Naive B cell (primary cell): Measurements from ENCODE around the gene GPR141. TPM values are rescaled to one million over a fixed set of nuclear protein-coding genes. Genes with fewer than 3 reads are reported as not detected.
"Not testable (repeated sequence)": the region's sequence is repeated elsewhere in the genome, so short reads cannot be mapped to it uniquely, and the experiment has no call there.

Experiments used
- ATAC-seq, 2 donors: fragments of 150-1000 bp; cut with Tn5 transposase; 2 replicates each; pipeline ENCODE4 v1.10.0; 2021; ENCODE audit warnings: low read depth in 2 of 2, mild to moderate bottlenecking in 2 of 2, moderate library complexity in 2 of 2
- DNase-seq: peaks from one replicate; pipeline ENCODE4 v3.0.0; 2022
- H3K27ac Mint-ChIP-seq, 6 donors: one replicate each; pipeline ENCODE4 v1.8.0; 2020 to 2022; ENCODE audit warnings: mild to moderate bottlenecking in 6 of 6, mixed read lengths in 6 of 6, moderate library complexity in 5 of 6, inconsistent platforms in 2 of 6
- H3K27me3 Mint-ChIP-seq, 3 donors: one replicate each; pipeline ENCODE4 v1.8.0; 2021 to 2022; ENCODE audit warnings: mixed read lengths in 3 of 3, mild to moderate bottlenecking in 1 of 3
- H3K36me3 Mint-ChIP-seq, 2 donors: one replicate each; pipeline ENCODE4 v1.8.0; 2020 to 2022; ENCODE audit warnings: mixed read lengths in 2 of 2, inconsistent platforms in 1 of 2, mild to moderate bottlenecking in 1 of 2
- H3K4me1 Mint-ChIP-seq, 3 donors: one replicate each; pipeline ENCODE4 v1.8.0; 2020 to 2022; ENCODE audit warnings: mixed read lengths in 3 of 3, inconsistent platforms in 1 of 3, mild to moderate bottlenecking in 1 of 3, moderate library complexity in 1 of 3
- H3K4me3 Mint-ChIP-seq, 8 donors: one replicate each; pipeline ENCODE4 v1.8.0; 2020 to 2022; ENCODE audit warnings: mild to moderate bottlenecking in 8 of 8, mixed read lengths in 8 of 8, moderate library complexity in 8 of 8, inconsistent platforms in 2 of 8
- H3K9me3 Mint-ChIP-seq, 7 donors: one replicate each; pipeline ENCODE4 v1.8.0; 2020 to 2022; ENCODE audit warnings: mixed read lengths in 7 of 7, mild to moderate bottlenecking in 5 of 7, inconsistent platforms in 2 of 7, moderate library complexity in 1 of 7
- polyA plus RNA-seq, 6 donors: library from polyadenylated mRNA; unstranded; fragments of 300-500 nt; fragmentation: Illumina TruSeq; gene quantifications; one replicate each; pipeline ENCODE4 v1.2.3, GENCODE V29; 2021; ENCODE audit warnings: low read depth in 6 of 6

The GPR141 gene
- polyA plus RNA-seq, 6 donors from 2014 or later, result 0.35 TPM; not detected in 5

DNA sequence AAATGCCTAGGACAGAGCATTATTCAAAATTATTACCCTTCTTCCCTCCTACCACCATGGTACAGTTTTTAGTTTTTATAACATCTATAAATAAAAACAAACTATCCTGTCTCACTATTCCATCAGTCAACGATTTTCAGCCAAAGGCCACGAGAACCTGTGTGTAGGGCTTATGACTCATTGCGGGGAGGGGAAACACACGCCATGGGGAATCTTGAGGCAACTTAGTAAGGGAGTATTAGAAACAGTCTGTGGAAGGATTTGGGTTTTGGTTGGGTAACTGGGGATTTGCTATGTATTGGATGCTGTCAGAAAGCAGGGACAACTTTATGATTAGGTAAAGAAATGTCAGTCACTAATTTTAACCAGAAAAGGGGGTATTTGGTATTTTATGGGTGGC, 14.7 kb downstream of the GPR141 start:
- H3K9me3 Mint-ChIP-seq, result peaks cover 0 to 4% (median under 1%) of the 10 kb centered on the region in 7 donors
- H3K27me3 Mint-ChIP-seq, result peaks cover 44 to 66% (median 52%) of the 10 kb centered on the region in 3 donors
- H3K27ac Mint-ChIP-seq, result no peak overlapping the region
- no peaks in the 10 kb centered on the region for H3K4me1 Mint-ChIP-seq
- no peak overlapping the region for H3K4me3 Mint-ChIP-seq
- no peak for DNase-seq
- H3K36me3 Mint-ChIP-seq, result peaks cover 0 to 7% of the 10 kb centered on the region in 2 donors
- no peak for ATAC-seq

DNA sequence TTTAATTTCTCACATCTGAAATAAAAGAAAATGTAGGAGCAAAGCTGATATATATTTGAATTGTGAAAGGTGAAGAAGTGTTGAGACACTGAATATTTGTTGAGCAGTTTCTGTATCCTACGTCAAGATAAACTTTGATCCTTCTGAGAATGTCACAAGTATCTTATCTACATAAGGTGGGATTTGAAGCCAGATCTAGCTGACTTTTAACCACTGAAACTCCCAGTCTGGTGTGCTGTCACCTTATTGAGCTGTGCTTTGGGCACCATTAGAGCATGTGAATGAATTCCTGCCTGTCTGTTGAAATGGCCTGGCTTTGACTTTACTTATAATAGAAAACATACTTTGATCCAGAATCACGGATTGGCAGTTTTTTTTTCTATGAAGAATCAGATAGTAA, 15.2 kb downstream of the GPR141 start:
- Mint-ChIP-seq H3K36me3 (peaks cover 0 to 6% of the 10 kb centered on the region in 2 donors), H3K9me3 (peaks cover 0 to 4% (median 0%) of the 10 kb centered on the region in 7 donors), H3K4me1 (no peaks in the 10 kb centered on the region), H3K27ac (no peak overlapping the region), H3K27me3 (peaks cover 41 to 64% (median 46%) of the 10 kb centered on the region in 3 donors), H3K4me3 (no peak overlapping the region)
- DNase-seq (no peak), ATAC-seq (no peak)

DNA sequence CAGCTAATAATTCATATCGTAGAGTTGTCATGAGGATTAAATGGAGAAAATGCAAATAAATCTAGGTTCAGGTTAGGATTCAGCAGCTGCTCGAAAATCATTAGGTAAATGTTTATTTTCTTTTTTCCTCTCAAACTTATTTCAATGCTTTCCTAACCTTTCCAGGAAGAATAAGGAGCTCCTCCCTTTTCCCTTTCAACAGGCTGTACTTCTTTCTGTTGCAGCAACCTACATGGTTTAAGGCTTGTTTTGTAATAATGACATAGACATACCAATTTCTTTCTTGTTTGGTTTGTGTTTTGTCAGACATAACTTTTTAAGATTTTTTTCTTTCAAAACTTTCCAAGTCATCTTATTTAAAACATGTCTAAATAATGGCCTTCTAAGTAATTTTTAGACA, 18.2 kb downstream of the GPR141 start:
- Mint-ChIP-seq H3K27ac (no peak overlapping the region), H3K4me1 (no peaks in the 10 kb centered on the region), H3K4me3 (no peak overlapping the region), H3K9me3 (peaks cover 0 to 2% (median 0%) of the 10 kb centered on the region in 7 donors), H3K27me3 (peaks cover 29 to 57% (median 35%) of the 10 kb centered on the region in 3 donors), H3K36me3 (no peaks in the 10 kb centered on the region)
- DNase-seq, result no peak
- no peak for ATAC-seq

DNA sequence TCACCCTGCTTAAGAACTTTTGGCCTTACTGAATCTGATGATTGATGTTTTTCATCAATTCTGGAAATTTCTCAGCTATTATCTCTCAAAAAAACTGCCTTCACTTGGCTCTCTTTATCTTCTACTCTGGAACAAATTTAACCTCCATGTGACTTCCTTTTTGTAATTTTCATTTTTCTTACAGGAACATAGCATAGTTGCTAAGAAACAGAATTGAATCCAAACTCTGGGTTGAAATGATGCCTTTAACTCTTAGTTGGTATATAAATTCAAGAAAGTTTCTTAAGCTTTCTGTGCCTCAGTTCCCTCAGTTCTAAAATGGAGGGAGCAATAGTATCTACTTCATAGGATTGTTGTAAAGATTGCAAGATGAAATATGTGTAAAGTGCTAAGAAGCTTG, 19.8 kb downstream of the GPR141 start:
- H3K36me3 Mint-ChIP-seq, result no peaks in the 10 kb centered on the region
- H3K4me1 Mint-ChIP-seq, result no peaks in the 10 kb centered on the region
- H3K27me3 Mint-ChIP-seq, result peaks cover 25 to 45% (median 32%) of the 10 kb centered on the region in 3 donors
- H3K9me3 Mint-ChIP-seq, result peaks cover 0 to 2% (median 0%) of the 10 kb centered on the region in 7 donors
- no peak overlapping the region for H3K27ac Mint-ChIP-seq
- ATAC-seq (no peak), DNase-seq (no peak)
- no peak overlapping the region for H3K4me3 Mint-ChIP-seq

DNA sequence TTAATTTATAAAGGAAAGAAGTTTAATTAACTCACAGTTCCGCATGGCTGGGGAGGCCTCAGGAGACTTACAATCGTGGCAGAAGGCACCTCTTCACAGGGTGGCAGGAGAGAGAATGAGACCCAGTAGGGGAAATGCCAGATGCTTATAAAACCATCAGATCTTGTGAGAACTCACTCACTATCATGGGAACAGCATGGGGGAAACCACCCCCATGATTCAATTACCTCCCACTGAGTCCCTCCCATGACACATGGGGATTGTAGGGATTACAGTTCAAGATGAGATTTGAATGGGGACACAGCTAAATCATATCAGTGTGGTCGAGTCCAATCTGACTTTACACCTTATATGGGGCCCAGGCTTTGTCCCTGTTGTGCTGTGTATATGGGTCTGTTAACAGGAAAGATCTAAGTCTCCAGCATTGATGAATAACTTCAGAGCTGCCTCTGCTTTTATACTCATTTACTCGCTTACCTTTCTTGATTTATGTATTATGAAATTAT, 20.8 kb downstream of the GPR141 start:
- H3K27me3 Mint-ChIP-seq, result peaks cover 24 to 38% (median 27%) of the 10 kb centered on the region in 3 donors
- not testable (repeated sequence) for H3K4me1 Mint-ChIP-seq, H3K27ac Mint-ChIP-seq, H3K9me3 Mint-ChIP-seq, ATAC-seq, H3K4me3 Mint-ChIP-seq, H3K36me3 Mint-ChIP-seq, DNase-seq

DNA sequence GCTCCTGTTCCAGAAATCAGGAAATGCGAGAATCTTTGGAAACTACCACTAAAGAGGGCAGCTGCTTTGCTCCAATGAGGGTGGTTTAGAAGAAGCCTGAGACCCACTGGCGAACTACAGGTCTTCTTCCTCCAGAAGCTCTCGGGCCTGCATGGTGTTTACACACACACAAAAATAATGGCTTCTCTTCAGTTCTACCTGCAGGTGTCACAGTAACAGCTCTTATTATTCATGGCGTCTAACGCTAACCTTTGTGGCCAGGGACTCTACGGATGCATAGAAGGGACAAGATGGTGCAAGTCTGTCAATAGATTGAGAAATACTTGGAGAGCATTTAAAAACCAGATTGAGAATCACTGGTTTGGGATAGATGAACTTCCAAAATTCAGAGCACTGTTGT, 22.4 kb downstream of the GPR141 start:
- Mint-ChIP-seq H3K4me3 (no peak overlapping the region), H3K27me3 (peaks cover 30 to 38% (median 34%) of the 10 kb centered on the region in 3 donors), H3K9me3 (peaks cover 0 to 2% (median 0%) of the 10 kb centered on the region in 7 donors), H3K27ac (no peak overlapping the region), H3K4me1 (no peaks in the 10 kb centered on the region), H3K36me3 (no peaks in the 10 kb centered on the region)
- ATAC-seq, result no peak
- no peak for DNase-seq

DNA sequence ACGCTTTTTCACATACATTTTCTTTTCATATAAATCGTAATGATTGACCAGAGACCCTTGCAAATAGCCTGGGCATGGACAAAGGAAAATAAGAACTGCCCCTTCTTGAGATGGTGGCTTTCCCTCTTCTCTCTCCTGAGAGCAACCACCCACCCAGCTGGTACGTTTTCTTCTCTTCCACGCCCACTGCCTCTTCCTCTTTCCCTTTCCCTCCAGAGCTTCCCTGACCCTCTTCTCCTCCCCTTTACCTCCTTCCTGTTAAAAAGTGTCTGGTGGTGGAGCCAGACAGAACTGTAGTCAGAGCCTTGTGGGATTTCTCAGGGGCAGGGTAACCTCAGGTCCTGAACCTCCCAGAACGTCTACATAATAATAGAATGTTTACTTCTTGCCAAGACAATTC, 23.2 kb downstream of the GPR141 start:
- Mint-ChIP-seq H3K36me3 (no peaks in the 10 kb centered on the region), H3K27me3 (peaks cover 38 to 41% (median 39%) of the 10 kb centered on the region in 3 donors), H3K9me3 (peaks cover 0 to 2% (median 0%) of the 10 kb centered on the region in 7 donors), H3K4me3 (no peak overlapping the region), H3K4me1 (no peaks in the 10 kb centered on the region), H3K27ac (no peak overlapping the region)
- ATAC-seq (no peak), DNase-seq (no peak)

DNA sequence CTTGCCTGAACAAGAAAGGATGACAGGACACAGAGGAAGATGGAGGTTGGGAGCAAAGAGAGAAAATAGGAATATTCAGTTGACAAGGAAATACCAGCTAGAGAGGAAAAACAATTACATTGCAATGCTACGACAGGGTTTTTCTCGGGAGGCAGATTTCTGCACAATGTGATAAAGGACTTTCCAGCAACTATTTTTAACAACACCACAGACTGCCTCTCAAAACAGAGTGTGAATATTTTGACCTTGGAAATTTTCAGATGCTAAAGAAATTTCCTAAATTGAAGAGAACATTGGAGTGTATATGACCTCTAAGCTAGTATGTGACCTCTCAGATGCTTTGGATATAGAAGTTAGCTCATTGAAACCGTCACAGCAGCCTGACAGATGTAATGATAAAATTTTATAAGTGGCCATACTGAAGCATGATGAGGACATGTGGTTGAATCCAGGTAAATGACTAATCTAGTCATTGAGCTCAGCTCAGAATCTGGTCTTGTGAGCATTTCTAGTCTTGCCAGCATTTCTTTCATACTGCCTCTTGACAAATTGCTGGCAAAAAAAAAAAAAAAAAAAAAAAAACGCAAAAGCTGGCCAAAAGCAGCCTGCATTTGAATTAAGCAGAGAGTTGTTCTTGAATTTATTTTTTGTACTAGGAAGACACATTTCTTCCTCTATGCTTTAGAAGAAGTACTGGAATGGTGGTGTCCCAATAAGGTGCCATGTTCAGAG, 24.4 kb downstream of the GPR141 start:
- Mint-ChIP-seq H3K4me3 (no peak overlapping the region), H3K9me3 (peaks cover 0 to 2% (median 0%) of the 10 kb centered on the region in 7 donors), H3K4me1 (no peaks in the 10 kb centered on the region), H3K27ac (no peak overlapping the region), H3K36me3 (no peaks in the 10 kb centered on the region), H3K27me3 (peaks cover 40 to 49% (median 46%) of the 10 kb centered on the region in 3 donors)
- DNase-seq (no peak), ATAC-seq (no peak)

DNA sequence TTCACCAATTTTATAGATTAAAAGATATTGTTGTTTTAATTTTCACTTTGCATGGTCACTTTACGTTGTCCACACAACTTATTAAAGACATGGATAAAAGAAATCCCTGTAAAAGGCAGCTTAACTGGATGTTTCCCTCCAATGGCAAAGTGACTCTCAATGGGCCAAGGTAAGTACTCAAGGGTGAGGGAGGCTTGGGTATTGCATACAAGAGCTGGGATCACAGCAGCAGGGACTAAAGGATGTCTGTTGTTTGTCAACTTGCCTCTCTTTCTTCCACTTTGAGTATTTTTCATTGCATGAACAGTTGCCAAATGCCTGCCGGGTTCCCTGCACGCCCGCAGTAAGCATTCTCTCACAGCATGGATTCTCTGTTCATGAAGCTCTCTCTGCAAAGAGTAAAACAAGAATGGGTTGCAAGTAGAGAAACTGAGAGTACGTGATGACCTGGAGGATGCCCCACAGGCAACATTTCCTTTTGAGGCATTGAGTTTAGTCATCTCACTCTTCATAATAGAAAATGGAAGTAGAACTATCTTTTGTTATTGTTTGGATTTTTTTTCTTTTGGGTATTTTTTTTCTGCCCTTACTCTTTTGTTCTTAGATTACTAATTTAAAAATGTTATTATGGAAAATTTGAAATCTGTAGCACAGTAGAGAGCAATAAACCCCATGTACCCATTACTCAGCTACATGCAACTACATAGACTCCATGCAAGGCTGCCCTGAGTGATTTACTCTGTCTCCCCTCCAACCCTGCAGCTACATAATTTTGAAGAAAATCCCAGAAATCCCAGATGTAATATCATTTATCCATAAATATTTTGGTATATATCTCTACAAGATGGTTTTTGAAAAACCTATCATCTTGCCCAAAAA, 26.3 kb downstream of the GPR141 start:
- Mint-ChIP-seq H3K4me1 (no peaks in the 10 kb centered on the region), H3K27ac (no peak overlapping the region), H3K27me3 (peaks cover 27 to 52% (median 52%) of the 10 kb centered on the region in 3 donors), H3K4me3 (no peak overlapping the region), H3K9me3 (no peaks in the 10 kb centered on the region), H3K36me3 (no peaks in the 10 kb centered on the region)
- DNase-seq (no peak), ATAC-seq (no peak)

DNA sequence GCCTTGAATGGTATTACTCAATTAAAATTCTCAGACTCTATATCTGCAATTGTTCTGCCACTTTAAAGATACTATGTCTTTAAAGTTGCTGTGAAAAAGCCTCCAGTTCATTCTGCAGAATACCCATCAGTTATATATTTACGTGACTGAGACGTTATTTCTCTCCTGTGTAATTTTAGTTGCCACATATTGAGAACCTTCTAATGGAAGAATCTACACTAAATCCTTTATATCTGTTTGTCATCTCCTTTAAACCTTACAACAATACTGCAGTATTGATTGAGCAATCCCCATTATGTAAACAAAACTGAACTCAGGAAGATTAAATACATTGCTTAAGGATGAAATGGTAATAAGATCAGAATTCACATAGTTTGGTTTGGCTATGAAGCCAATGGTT, 30.0 kb downstream of the GPR141 start:
- H3K27ac Mint-ChIP-seq, result no peak overlapping the region

DNA sequence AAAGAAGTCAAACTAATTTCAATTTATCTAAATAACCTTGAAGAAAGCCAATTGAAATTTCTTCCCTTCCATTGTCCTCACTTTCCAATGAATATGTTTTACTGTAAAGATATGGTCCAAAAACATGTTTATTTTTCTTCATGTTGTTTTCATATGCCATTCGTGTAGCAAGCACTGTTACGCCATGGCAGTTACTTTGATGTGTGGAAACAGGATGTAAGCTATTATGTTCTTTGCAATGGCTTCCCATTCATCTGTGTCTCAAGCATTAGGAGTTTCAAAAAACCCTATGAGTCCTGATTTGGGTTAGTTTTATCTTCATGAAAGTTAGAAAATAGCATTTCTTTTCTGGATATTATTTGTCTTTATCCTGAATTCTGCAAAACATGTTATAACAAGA, 31.0 kb downstream of the GPR141 start:
- H3K27ac Mint-ChIP-seq, result no peak overlapping the region
- peaks cover 34 to 50% (median 42%) of the 10 kb centered on the region in 3 donors for H3K27me3 Mint-ChIP-seq
- H3K36me3 Mint-ChIP-seq, result no peaks in the 10 kb centered on the region
- ATAC-seq (no peak), DNase-seq (no peak)
- H3K4me1 Mint-ChIP-seq, result no peaks in the 10 kb centered on the region
- no peak overlapping the region for H3K4me3 Mint-ChIP-seq
- no peaks in the 10 kb centered on the region for H3K9me3 Mint-ChIP-seq

More for the DNA sequence above, 30.0 kb downstream of the GPR141 start:
- Mint-ChIP-seq H3K27me3 (peaks cover 32 to 44% (median 33%) of the 10 kb centered on the region in 3 donors), H3K9me3 (no peaks in the 10 kb centered on the region), H3K36me3 (no peaks in the 10 kb centered on the region), H3K4me3 (no peak overlapping the region), H3K4me1 (no peaks in the 10 kb centered on the region)
- no peak for ATAC-seq
- DNase-seq, result no peak

DNA sequence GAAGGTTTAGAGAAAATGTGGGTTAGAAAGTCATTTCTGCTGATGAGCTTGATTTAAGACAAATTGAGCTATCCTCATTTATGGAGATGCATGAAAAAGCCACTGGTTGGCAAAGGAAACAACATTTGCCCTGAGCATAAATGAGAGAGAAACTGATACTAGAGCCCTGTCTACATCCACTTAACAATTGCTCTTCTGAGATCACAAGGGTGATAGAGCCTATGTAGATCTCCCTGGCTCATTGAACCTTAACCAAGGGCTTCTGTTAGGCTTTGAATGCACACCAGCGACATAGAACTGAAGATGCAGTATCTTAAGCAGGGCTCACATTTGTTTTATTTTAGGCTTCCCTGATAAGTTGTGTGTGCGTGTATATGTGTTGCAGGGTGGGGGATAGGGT, 35.0 kb downstream of the GPR141 start:
- Mint-ChIP-seq H3K4me1 (no peaks in the 10 kb centered on the region), H3K9me3 (no peaks in the 10 kb centered on the region), H3K36me3 (no peaks in the 10 kb centered on the region), H3K27ac (no peak overlapping the region), H3K27me3 (peaks cover 9 to 46% (median 23%) of the 10 kb centered on the region in 3 donors), H3K4me3 (no peak overlapping the region)
- DNase-seq (no peak), ATAC-seq (no peak)

DNA sequence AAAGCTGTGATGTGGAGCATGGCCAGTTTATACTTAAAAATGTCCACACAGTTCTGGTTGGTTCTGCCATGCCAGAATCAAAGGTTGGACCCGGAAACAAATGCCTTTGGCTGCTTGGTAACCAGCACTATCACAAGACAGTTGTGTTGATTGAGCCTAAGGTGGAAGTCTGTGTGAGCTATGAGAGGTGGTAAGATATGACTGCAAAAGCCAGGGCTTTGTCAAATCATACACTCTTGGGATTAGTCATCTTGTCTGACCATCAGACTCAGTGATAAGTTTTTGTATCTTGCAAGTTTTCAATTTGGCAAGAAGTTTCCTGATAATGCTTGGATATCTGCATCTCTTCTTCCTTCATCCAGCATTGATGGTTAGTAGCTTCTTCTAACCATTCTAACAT, 35.5 kb downstream of the GPR141 start:
- ATAC-seq (no peak), DNase-seq (no peak)
- Mint-ChIP-seq H3K27me3 (peaks cover 9 to 46% (median 18%) of the 10 kb centered on the region in 3 donors), H3K36me3 (no peaks in the 10 kb centered on the region), H3K9me3 (no peaks in the 10 kb centered on the region), H3K4me3 (no peak overlapping the region), H3K27ac (no peak overlapping the region), H3K4me1 (no peaks in the 10 kb centered on the region)
